SJSA1 (cell line): Measurements from ENCODE around the gene MPP3. TPM values are rescaled to one million over a fixed set of nuclear protein-coding genes. Genes with fewer than 3 reads are reported as not detected.

ENCODE experiments used
- DNase-seq, 2 experiments: peaks; one replicate each; pipeline ENCODE4 v3.0.0-alpha.2; 2015 to 2020; ENCODE audit warnings: low spot score in 2 of 2, low read depth in 1 of 2
- H3K27ac ChIP-seq: fragments of 250-450 bp; sonication (Bioruptor Pico); 2 replicates; pipeline ENCODE4 v1.5.1; 2020; ENCODE audit warnings: mild to moderate bottlenecking, moderate library complexity
- H3K27me3 ChIP-seq: fragments of 250-450 bp; sonication (Bioruptor Pico); replicated peaks from 2 replicates; pipeline ENCODE4 v1.5.1; 2020; ENCODE audit warnings: mild to moderate bottlenecking, moderate library complexity
- H3K36me3 ChIP-seq: fragments of 250-450 bp; sonication (Bioruptor Pico); 2 replicates; pipeline ENCODE4 v1.5.1; 2020; ENCODE audit warnings: mild to moderate bottlenecking
- H3K4me1 ChIP-seq: fragments of 250-450 bp; sonication (Bioruptor Pico); replicated peaks from 2 replicates; pipeline ENCODE4 v1.6.1; 2021; ENCODE audit warnings: mild to moderate bottlenecking
- H3K4me3 ChIP-seq: fragments of 250-450 bp; sonication (Bioruptor Pico); 2 replicates; pipeline ENCODE4 v1.5.1; 2020; ENCODE audit warnings: mild to moderate bottlenecking
- H3K9me3 ChIP-seq: fragments of 250-450 bp; sonication (Bioruptor Pico); replicated peaks from 2 replicates; pipeline ENCODE4 v1.5.1; 2020; ENCODE audit warnings: mild to moderate bottlenecking
- total RNA-seq: library from RNA; depleted of rRNA; stranded (reverse); fragments of >200 nt; shearing (Covaris generic); gene quantifications from 2 replicates; pipeline ENCODE4 v1.2.3, GENCODE V29; 2014

The MPP3 gene
- total RNA-seq, 1 experiment from 2014 or later, result 6.4 TPM

DNA sequence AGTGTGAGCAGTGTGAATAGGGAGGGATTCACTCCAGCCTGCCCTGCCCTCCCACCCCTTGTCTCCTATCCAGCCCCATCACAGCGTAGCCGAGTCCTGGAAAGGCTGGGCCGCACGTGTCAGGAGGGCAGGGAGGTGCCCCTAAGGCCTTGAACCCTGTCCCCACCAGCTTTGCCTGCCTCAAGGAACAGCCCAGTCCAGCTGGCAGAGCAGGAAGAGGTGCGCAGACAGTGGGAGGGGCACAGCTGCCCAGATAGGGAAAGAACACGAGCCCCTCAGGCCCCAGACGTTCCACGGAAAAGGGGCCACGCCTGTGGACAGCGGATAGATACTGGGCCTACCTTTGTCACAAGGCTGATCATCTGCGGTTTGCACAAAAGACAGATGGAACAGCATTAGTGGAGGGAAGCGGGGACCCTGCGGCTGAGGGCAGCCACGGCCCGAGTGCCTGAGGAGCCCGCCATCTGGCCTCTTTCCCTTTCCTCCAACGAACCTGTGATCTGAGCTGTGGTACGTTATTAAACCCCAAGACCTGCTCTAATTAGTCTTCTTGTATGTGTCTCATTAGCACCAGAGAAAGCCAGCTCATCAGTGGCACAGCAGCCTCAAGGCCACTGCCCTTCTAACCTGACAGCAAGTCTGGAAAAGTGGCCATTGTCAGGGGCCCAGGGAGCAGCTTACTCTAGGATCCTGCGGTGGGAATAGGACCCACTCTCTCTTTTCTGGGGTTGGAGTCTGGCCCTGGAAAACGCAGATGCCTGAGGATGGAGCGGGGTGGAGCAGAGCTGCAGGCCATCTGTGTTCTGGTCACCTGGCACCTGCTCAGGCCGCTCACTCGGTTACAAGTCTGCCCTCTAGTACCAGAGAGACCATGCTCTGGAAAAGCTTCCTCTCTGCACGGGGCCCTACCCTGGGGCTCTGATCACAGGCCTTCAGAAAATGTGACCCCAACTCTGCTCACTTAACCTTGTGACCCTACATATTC is 16.3 kb downstream of the MPP3 start:
- H3K27ac ChIP-seq, result no peak overlapping the region
- peaks cover 8% of the 10 kb centered on the region for H3K4me1 ChIP-seq
- H3K36me3 ChIP-seq, result peaks cover 29% of the 10 kb centered on the region
- DNase-seq, result no peak
- no peaks in the 10 kb centered on the region for H3K27me3 ChIP-seq
- no peak overlapping the region for H3K4me3 ChIP-seq
- H3K9me3 ChIP-seq, result no peaks in the 10 kb centered on the region

DNA sequence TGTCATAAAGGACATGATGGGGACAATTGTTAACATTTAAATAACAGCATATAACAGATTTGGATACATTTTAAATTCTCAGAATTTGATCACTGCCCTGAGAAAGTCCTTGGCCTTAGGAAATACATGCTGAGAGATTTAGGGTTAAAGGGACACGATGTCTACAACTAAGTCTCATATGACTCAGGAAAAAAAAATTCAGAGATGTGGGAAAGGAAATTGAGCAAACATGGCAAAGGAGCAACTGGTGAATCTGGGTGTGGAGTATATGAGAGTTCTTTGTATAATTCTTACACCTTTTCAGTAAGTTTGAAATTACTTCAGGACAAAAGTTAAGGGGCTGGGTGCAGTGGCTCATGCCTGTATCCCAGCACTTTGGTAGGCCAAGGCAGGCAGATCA is 18.2 kb downstream of the MPP3 start:
- no peak for DNase-seq
- Histone ChIP-seq H3K4me1 (peaks cover 8% of the 10 kb centered on the region), H3K9me3 (no peaks in the 10 kb centered on the region), H3K36me3 (peaks cover 20% of the 10 kb centered on the region), H3K27me3 (no peaks in the 10 kb centered on the region), H3K27ac (no peak overlapping the region), H3K4me3 (no peak overlapping the region)

DNA sequence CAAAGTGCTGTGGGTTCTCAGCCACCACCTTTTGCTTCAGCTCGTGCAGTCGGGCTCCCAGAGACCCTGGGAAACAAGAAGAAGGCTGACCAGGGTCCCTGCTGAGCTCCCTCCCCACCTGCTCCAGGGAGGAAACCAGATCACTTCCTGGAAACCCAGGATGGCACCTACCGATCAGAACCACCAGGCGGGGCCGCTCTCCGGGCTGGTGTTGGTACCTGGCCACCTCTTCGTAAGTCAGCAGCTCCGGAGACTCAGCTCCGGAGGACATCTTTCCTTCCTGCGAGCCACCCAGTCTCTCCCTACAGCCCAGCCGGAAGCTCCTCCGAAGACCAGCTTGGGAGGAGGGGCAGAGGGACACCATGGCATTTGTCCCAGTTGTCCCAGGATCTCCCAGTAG is 18.9 kb downstream of the MPP3 start:
- Histone ChIP-seq H3K4me1 (peaks cover 8% of the 10 kb centered on the region), H3K27ac (no peak overlapping the region), H3K4me3 (no peak overlapping the region), H3K9me3 (no peaks in the 10 kb centered on the region), H3K36me3 (peaks cover 15% of the 10 kb centered on the region), H3K27me3 (no peaks in the 10 kb centered on the region)
- no peak for DNase-seq

DNA sequence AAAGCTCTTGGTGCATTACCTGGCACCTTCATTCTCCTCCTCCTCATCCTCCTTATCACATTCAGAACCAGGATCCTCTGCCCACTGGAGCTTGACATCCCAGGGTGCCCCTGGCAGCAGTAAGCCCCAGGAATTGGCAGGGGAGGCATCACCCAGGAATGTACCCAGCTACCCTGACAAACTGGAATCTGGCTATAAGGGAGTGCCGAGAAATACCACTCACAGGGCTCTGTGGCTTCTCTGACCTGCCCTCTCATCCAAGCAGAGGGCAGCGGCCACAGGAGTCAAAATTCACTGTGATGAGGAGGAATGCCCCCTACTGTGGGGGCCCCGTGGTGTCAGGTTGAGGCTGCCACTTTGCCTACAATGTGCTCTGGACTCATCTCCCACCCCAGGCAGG is 19.6 kb downstream of the MPP3 start:
- H3K4me1 ChIP-seq, result peaks cover 8% of the 10 kb centered on the region
- H3K9me3 ChIP-seq, result no peaks in the 10 kb centered on the region
- H3K27me3 ChIP-seq, result no peaks in the 10 kb centered on the region
- peaks cover 16% of the 10 kb centered on the region for H3K36me3 ChIP-seq
- no peak overlapping the region for H3K4me3 ChIP-seq
- DNase-seq, result no peak
- H3K27ac ChIP-seq, result no peak overlapping the region

DNA sequence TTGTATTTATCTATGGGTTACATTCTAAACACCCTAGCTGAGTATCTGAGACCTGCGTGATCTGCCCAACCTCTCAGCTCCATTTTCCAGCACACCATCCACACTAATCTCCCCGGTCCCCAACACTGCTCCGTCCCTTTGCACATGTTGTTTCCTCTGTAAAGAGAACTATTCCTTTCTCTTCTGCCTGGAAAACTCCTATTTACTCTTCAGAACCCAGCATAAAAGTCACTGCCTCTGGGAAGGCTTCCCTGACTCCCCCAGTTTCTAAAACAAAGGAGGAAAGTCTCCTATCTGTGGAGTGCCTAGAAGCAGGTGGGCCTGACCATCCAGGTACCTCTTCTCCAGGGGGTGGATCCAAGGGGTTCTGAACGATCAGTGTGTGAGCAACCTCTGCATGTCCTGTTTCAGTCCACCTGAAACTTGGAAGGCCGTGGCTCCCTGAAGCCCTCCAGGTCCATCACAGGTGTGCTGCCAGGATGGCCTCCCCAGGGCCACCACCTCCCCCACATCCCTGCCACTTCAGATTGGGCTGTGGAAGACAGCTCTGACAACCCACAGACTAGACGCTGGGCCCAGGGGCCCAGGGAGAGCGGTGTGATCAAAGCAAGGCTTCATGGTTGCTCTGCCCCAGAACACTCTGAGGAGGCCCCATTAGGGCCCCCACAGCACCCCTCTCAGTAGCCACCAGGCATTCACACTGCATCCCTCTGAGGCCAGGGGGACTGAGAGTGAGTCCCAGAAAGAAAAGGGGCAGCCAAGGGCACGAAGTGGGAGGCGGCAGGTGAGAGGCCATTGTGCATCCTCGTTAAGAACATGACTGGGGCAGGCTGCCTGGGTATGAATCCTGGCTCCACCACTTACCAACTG is 20.3 kb downstream of the MPP3 start:
- Histone ChIP-seq H3K4me1 (peaks cover 8% of the 10 kb centered on the region), H3K27me3 (no peaks in the 10 kb centered on the region), H3K9me3 (no peaks in the 10 kb centered on the region), H3K27ac (no peak overlapping the region), H3K36me3 (peaks cover 21% of the 10 kb centered on the region), H3K4me3 (no peak overlapping the region)
- no peak for DNase-seq

DNA sequence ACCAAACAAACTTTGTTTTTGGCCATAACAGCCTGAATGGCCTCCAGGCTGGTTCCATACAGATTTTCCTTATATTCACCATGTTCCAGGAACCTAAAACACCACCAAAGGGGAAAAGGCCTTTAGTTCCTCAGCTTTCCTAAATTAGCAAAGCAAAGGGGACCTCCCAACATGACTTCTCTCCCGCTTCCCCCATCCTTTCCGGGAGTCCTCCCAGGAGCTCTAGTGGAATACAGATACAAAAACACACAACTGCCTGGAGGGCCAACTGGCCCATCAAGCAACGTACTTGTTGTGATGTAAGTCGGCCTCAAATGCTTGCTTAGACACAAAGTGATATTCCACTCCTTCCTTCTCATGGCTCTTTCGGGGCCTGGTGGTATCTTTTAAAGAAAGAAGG is 22.1 kb downstream of the MPP3 start:
- H3K4me1 ChIP-seq, result peaks cover 8% of the 10 kb centered on the region
- no peak for DNase-seq

DNA sequence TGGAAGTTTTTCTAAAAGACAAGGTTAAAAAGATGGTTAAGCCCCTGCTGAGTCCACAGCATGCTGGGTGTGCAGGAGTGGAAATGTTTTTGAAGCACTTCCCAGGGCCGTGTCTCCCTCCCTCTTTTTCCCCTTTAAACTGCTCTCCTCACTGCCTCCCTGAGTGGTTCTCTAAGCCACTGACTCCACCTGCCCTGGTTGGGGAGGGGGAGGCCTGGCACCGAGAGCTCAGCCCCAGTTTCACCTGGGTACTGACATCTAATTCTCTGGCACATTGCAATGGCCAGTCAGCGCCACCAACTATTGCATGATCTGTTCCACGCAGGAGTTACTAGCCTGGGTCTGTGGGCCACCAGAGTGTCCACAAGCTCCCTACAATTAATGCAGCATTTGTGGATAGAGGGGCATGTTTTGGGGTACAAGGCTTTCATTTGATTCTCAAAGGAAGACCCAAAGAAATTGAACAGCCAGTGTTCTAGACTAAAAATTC is 22.7 kb downstream of the MPP3 start:
- Histone ChIP-seq H3K27me3 (no peaks in the 10 kb centered on the region), H3K36me3 (peaks cover 21% of the 10 kb centered on the region), H3K27ac (no peak overlapping the region), H3K4me3 (no peak overlapping the region), H3K4me1 (peaks cover 8% of the 10 kb centered on the region), H3K9me3 (no peaks in the 10 kb centered on the region)
- DNase-seq, result no peak

More for the DNA sequence above, 22.1 kb downstream of the MPP3 start:
- Histone ChIP-seq H3K36me3 (peaks cover 21% of the 10 kb centered on the region), H3K9me3 (no peaks in the 10 kb centered on the region), H3K4me3 (no peak overlapping the region), H3K27ac (no peak overlapping the region), H3K27me3 (no peaks in the 10 kb centered on the region)

DNA sequence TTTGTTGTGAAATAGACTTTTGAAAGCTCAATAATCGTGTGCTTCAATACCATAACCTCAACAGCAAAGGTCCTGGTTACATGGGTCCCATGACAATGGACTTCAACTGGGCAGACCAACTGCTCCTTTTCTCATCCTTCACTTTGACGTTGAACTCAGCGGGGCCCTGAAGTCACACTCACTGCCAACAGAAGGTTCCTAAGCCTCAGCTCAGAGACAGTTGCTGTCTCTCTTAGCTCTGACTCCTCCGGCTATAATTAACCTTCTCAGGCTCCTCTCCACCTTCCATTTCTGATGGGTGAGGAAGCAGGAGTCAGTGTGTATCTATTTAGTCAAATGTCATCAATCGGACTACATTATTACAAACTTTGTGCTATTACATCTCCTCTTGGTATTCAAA is 23.8 kb downstream of the MPP3 start:
- Histone ChIP-seq H3K27me3 (no peaks in the 10 kb centered on the region), H3K4me1 (no peaks in the 10 kb centered on the region), H3K4me3 (no peak overlapping the region), H3K36me3 (peaks cover 20% of the 10 kb centered on the region), H3K27ac (no peak overlapping the region), H3K9me3 (no peaks in the 10 kb centered on the region)
- no peak for DNase-seq

DNA sequence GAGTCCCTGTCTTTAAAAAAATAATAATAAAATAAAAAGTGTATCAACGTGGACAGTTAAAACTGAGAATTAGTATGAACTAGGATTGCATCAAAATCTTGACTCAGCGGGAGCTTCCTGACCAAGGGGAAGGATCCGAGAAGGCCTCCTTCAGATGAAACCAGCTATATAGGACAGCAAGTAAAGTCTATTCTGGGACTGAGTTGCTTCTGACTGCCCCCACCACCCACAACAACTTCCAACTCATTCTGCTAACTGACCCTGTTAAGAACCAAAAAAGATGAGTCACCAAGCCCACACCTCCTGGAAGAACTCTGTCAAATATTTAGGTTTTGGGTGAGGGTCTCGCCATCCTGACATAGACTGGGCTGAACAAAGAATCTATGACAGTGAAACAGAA is 24.9 kb downstream of the MPP3 start:
- DNase-seq, result no peak
- no peaks in the 10 kb centered on the region for H3K27me3 ChIP-seq
- no peaks in the 10 kb centered on the region for H3K9me3 ChIP-seq
- no peaks in the 10 kb centered on the region for H3K4me1 ChIP-seq
- peaks cover 13% of the 10 kb centered on the region for H3K36me3 ChIP-seq
- H3K27ac ChIP-seq, result no peak overlapping the region
- no peak overlapping the region for H3K4me3 ChIP-seq

DNA sequence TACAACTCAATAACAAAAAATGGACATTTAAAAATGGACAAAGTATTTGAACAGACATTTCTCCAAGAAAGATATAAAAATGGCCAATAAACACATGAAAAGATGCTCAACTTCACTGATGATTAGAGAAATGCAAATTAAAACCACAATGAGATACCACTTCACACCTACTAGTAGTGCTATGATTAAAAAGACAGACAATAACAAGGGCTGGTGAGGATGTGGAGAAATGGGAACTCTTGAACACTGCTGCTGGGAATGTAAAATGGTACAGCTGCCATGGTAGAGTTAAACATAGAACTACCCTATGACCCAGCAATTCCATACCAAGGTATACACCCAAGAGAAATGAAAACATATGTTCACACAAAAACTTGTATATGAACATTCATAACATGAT is 27.8 kb downstream of the MPP3 start:
- H3K36me3 ChIP-seq, result peaks cover 14% of the 10 kb centered on the region
- no peaks in the 10 kb centered on the region for H3K27me3 ChIP-seq
- DNase-seq, result no peak
- no peaks in the 10 kb centered on the region for H3K4me1 ChIP-seq
- H3K9me3 ChIP-seq, result no peaks in the 10 kb centered on the region
- H3K27ac ChIP-seq, result no peak overlapping the region
- no peak overlapping the region for H3K4me3 ChIP-seq

DNA sequence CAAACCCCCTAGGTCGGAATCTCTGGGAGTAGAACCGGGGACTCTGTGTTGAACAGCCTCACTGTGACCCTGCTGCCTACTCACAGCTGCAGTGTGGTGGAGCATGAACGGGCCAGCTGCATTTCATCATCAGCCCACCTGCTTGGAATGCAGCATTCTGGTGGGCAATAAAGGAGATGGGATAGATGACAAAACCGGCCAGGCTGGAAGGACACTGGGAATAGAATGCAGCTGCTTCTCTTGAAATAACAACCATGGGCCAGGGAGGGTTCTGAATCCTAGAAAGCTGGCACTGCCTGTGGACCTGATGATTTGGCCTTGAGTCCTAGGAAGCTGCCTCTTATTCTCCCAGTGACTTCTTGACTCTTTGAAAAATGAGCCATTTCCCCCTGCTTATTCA is 29.2 kb downstream of the MPP3 start:
- H3K4me3 ChIP-seq, result no peak overlapping the region
- H3K4me1 ChIP-seq, result no peaks in the 10 kb centered on the region
- no peaks in the 10 kb centered on the region for H3K27me3 ChIP-seq
- DNase-seq, result no peak
- H3K36me3 ChIP-seq, result peaks cover 14% of the 10 kb centered on the region
- no peaks in the 10 kb centered on the region for H3K9me3 ChIP-seq
- no peak overlapping the region for H3K27ac ChIP-seq

DNA sequence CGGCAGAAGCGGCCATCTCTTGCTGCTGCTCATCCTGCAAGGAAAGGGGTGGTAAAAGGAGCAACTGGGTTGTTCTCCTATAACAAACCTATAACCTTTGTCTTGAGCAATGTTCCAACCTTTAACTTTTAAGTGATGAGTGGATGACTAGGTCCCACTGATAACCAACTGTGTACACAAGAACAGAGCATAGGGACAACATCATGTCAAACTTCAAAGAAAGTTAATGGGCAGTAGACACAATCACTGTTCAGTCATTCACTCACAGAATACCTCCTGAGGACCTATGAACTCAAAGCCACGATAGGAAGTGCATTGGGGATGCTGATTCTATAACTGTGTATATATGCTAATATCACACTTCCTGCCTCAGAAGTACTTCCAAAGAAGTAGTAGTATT is 31.1 kb downstream of the MPP3 start:
- H3K9me3 ChIP-seq, result no peaks in the 10 kb centered on the region
- H3K27me3 ChIP-seq, result no peaks in the 10 kb centered on the region
- H3K27ac ChIP-seq, result no peak overlapping the region
- no peaks in the 10 kb centered on the region for H3K4me1 ChIP-seq
- H3K4me3 ChIP-seq, result no peak overlapping the region
- peaks cover 7% of the 10 kb centered on the region; the same call in 1 of the 2 replicates for H3K36me3 ChIP-seq
- no peak for DNase-seq

DNA sequence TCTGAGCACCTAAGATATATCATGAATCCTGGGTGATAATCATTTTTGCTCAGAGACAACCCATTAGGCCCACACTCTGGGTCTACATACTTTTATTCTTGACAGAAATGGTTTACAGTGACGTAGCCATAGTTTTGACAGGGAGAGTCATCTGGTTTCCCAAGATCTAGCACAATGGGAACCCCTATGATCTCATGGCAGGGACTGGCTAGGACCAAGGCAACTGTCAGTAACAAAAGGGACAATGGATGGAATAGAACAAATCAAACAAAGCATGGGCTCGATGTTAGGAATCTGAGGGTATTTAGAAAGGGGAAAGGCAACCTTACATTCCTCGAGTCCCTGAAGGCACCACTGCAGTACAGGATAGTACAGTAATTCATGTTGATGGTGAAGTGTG is 32.2 kb downstream of the MPP3 start:
- H3K27ac ChIP-seq, result no peak overlapping the region
- H3K36me3 ChIP-seq, result peaks cover 7% of the 10 kb centered on the region; the same call in 1 of the 2 replicates
- H3K4me1 ChIP-seq, result no peaks in the 10 kb centered on the region
- H3K27me3 ChIP-seq, result 0 out of 2 replicates have a peak, but pooled peaks cover under 1% of the 10 kb centered on the region
- DNase-seq, result no peak
- H3K4me3 ChIP-seq, result no peak overlapping the region
- H3K9me3 ChIP-seq, result no peaks in the 10 kb centered on the region

DNA sequence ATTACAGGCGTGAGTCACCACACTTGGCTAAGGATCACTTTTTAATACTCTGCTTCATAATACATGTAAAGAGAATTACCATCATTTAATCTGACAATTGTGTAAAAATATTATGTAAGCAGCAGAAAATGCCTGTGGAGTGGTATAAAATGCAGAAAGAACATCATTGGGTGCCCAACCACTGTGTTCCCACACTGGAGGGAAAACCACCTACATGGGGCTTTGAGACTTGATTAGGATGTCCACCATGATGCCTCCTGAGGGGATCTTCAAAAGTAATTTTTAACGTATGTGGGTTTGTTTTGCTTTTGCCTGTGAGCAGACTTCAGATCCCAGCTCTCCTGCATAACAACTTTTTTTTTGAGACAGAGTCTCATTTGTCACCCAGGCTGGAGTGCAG is 33.9 kb downstream of the MPP3 start:
- Histone ChIP-seq H3K27me3 (0 out of 2 replicates have a peak, but pooled peaks cover 6% of the 10 kb centered on the region), H3K9me3 (no peaks in the 10 kb centered on the region)
- DNase-seq, result no peak

More for the DNA sequence above, 33.9 kb downstream of the MPP3 start:
- Histone ChIP-seq H3K4me1 (no peaks in the 10 kb centered on the region), H3K36me3 (0 out of 2 replicates have a peak, but pooled peaks cover 3% of the 10 kb centered on the region), H3K27ac (no peak overlapping the region), H3K4me3 (no peak overlapping the region)
